Measurements from ENCODE around the gene PEX11B.
A peak's percentile ranks its signal among the peaks of the same experiment; 100 is the strongest.

PEX11B gene

GRCh38 chr1:145871994-145872924, 46.3 kb downstream of the PEX11B start:
- peak; percentile 54 for DNase-seq (ENCODE audit: low spot score)

- DNase-seq (ENCODE audit: low spot score) = no peak
Measured at GRCh38 chr1:145868232-145868631, 50.3 kb downstream of the PEX11B start.

DNA sequence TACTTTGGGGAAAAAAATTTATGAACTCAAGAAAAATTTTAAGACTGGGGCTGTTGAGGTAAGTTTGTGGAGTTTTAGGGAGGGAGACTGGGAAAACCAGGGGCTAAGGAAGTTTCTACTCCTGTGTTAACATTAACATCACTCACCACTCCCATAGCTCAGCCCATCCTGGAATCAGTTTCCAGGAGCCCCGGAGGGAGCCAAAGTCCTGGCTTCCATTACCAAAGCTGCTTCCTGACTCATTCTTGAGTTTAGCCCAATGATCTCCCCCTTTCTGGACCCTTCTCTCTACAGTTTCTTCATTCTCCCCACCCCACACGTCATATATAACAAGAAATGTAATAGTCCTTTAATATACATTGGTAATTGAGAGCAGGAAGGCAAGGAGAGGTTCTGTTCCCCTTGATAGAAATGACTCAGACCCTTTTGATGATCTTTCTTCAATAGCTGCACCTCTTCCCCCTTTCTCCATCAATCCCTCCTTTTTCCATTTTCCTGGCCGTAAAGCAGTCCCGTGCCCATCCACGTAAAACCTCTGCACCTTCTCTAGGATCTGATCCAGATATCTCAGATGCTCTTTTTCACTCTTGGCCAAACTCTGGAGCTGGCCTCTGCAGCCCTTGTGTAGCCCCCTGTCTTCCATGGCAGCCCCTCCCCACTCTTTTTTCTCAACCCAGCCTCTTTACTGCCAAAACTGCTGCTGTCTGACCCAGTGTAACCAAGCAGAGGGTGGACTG, 55.1 kb downstream of the PEX11B start:
- no peak for DNase-seq (ENCODE audit: low spot score)

Measured in AG08395 (cell line).